GM13976 (cell line): ENCODE data around the gene C1orf167.

Experiments
- DNase-seq: peaks from one replicate; pipeline ENCODE4 v3.0.0; 2012; ENCODE audit warnings: low spot score
- CTCF ChIP-seq: IDR thresholded peaks from 2 replicates; pipeline ENCODE4 v1.5.1; 2012; ENCODE audit warnings: borderline replicate concordance, mild to moderate bottlenecking; ENCODE audit not compliant: insufficient read depth; ENCODE audit errors: extremely low read depth, missing control alignments, control extremely low read depth
- in situ Hi-C: fragments of 300-500 bp; cut with MboI; formaldehyde crosslinking; loops from one replicate; pipeline ENCODE4 v1.12.0; 2022; ENCODE audit warnings: low sequenced_read_pairs, mixed read lengths, inconsistent platforms; ENCODE audit not compliant: unreplicated experiment

The C1orf167 gene

GRCh38 chr1:11761285-11761684 lies 708 bp upstream of the C1orf167 start:
- DNase-seq: no peak
- in situ Hi-C loops: no loop called here
- no peak for TF ChIP-seq CTCF

- no peak for DNase-seq
- in situ Hi-C loops: no loop called here
- TF ChIP-seq CTCF: no peak
Observed at GRCh38 chr1:11764115-11764514, 2.1 kb downstream of the C1orf167 start.

- in situ Hi-C loops: no loop called here
- no peak for TF ChIP-seq CTCF
- DNase-seq: no peak
Observed at GRCh38 chr1:11764519-11764918, 2.5 kb downstream of the C1orf167 start.

- in situ Hi-C loops: no loop called here
- no peak for DNase-seq
- TF ChIP-seq CTCF: no peak
Observed at GRCh38 chr1:11765661-11766428, 3.9 kb downstream of the C1orf167 start.

- DNase-seq: no peak
- TF ChIP-seq CTCF: no peak
- in situ Hi-C loops: no loop called here
Observed at GRCh38 chr1:11766429-11766776, 4.4 kb downstream of the C1orf167 start.

- no peak for DNase-seq
- TF ChIP-seq CTCF: no peak
- in situ Hi-C loops: no loop called here
Observed at GRCh38 chr1:11767922-11768704, 6.1 kb downstream of the C1orf167 start.
